K562 (cell line): Measurements from ENCODE around the gene BCKDK. TPM values are rescaled to one million over a fixed set of nuclear protein-coding genes. Genes with fewer than 3 reads are reported as not detected.

ENCODE experiments used
- BHLHE40 ChIP-seq: IDR thresholded peaks from 2 replicates; pipeline ENCODE4 v1.6.1; 2011; ENCODE audit warnings: low read length, improper control_type of control experiment
- CBX1 ChIP-seq: sonication (generic); IDR thresholded peaks from 2 replicates; pipeline ENCODE4 v1.6.1; 2016; ENCODE audit warnings: antibody characterized with exemption, low read depth, mild to moderate bottlenecking
- DIDO1 ChIP-seq: fragments of 450-650 bp; IDR thresholded peaks from 2 replicates; pipeline ENCODE4 v1.6.1; 2016; ENCODE audit warnings: low read depth, missing biosample characterization, missing genetic modification characterization
- E2F3 ChIP-seq: fragments of 250-450 bp; sonication (Bioruptor Pico); IDR thresholded peaks from 2 replicates; pipeline ENCODE4 v1.4.0; 2020; ENCODE audit warnings: mild to moderate bottlenecking
- EP300 ChIP-seq: IDR thresholded peaks from 2 replicates; pipeline ENCODE4 v1.6.1; 2012; ENCODE audit warnings: low read length, improper control_type of control experiment
- HDAC3 ChIP-seq: fragments of 450-650 bp; IDR thresholded peaks from 2 replicates; pipeline ENCODE4 v1.6.1; 2018; ENCODE audit warnings: borderline replicate concordance, mild to moderate bottlenecking, moderate library complexity; ENCODE audit not compliant: partially characterized antibody
- KAT8 ChIP-seq: fragments of 450-650 bp; IDR thresholded peaks from 2 replicates; pipeline ENCODE4 v1.6.1; 2016; ENCODE audit warnings: low read depth, mild to moderate bottlenecking
- NR2C2 ChIP-seq, 2 experiments: fragments of 200-800 bp in 1 of 2; sonication (Bioruptor generic) in 1 of 2; sonication (generic) in 1 of 2; formaldehyde crosslinking in 1 of 2; IDR thresholded peaks; 2 replicates each; pipeline versions ENCODE4 v1.6.1 to v1.8.0; 2016 to 2022; ENCODE audit warnings: mild to moderate bottlenecking in 1 of 2, missing compliant biosample characterization in 1 of 2, missing genetic modification characterization in 1 of 2, missing genetic modification reagents in 1 of 2
- POLR2B ChIP-seq: fragments of 450-650 bp; IDR thresholded peaks from 2 replicates; pipeline ENCODE4 v1.6.1; 2018; ENCODE audit warnings: low read depth; ENCODE audit not compliant: partially characterized antibody
- SAFB2 ChIP-seq: fragments of 200-400 bp; formaldehyde crosslinking; IDR thresholded peaks from 2 replicates; pipeline ENCODE4 v1.6.1; 2018; ENCODE audit warnings: borderline replicate concordance, low read length, low read depth, moderate library complexity; ENCODE audit not compliant: severe bottlenecking
- SIRT6 ChIP-seq: IDR thresholded peaks from one replicate; pipeline ENCODE4 v1.6.1; 2012; ENCODE audit warnings: low read depth, mild to moderate bottlenecking, control low read depth, inconsistent platforms, low read length, moderate library complexity
- STAT5A ChIP-seq: IDR thresholded peaks from 2 replicates; pipeline ENCODE4 v1.6.1; 2012; ENCODE audit warnings: low read length, inconsistent platforms, borderline replicate concordance
- TRIM24 ChIP-seq, 2 experiments: fragments of 450-650 bp; IDR thresholded peaks; 2 replicates each; pipeline ENCODE4 v1.6.1; 2016
- ZKSCAN1 ChIP-seq: fragments of 150-350 bp; IDR thresholded peaks from 2 replicates; pipeline ENCODE4 v1.6.1; 2016; ENCODE audit warnings: low read depth, low read length
- ZNF274 ChIP-seq: IDR thresholded peaks from 2 replicates; pipeline ENCODE4 v1.6.1; 2011; ENCODE audit warnings: low read depth, mild to moderate bottlenecking, low read length, moderate library complexity, borderline replicate concordance
- ZNF561 ChIP-seq: fragments of 450-650 bp; formaldehyde crosslinking; conservative IDR thresholded peaks from 2 replicates; pipeline ENCODE4 v1.4.0; 2020; ENCODE audit warnings: mild to moderate bottlenecking, moderate library complexity
- polyA plus RNA-seq, 8 experiments: library from polyadenylated mRNA; depleted of rRNA in 4 of 8; stranded (reverse) in 5 of 8; unstranded in 3 of 8; fragments of >200 nt; fragmentation: Nextera tagmentation in 2 of 8; fragmentation: Illumina TruSeq in 1 of 8; extraction: Ambion mirVana in 2 of 8; extraction: Trizol in 1 of 8; gene quantifications; 2 replicates each; pipeline versions ENCODE4 v1.2.1 to v1.2.3, GENCODE V29; 2011 to 2014; ENCODE audit warnings: inconsistent platforms in 1 of 8, missing spikeins in 1 of 8
- total RNA-seq, 7 experiments: library from RNA; depleted of rRNA in 6 of 7; stranded (reverse); fragments of >200 nt in 6 of 7; fragmentation: Illumina TruSeq in 2 of 7; extraction: Trizol in 2 of 7; gene quantifications; 2 replicates each; pipeline versions ENCODE4 v1.2.1 to v1.2.3, GENCODE V29; 2011 to 2021; ENCODE audit warnings: low replicate concordance in 1 of 7
- TF ChIP-seq, protein P1 (sequence below): fragments of 250-450 bp; sonication (Bioruptor Pico); IDR thresholded peaks from 2 replicates; pipeline ENCODE4 v1.9.0; 2021; ENCODE audit warnings: mild to moderate bottlenecking, inconsistent platforms
- TF ChIP-seq, protein P2 (sequence below): sonication (generic); formaldehyde crosslinking; IDR thresholded peaks from 2 replicates; pipeline ENCODE4 v1.8.0; 2023; ENCODE audit warnings: missing genetic modification reagents, mild to moderate bottlenecking, borderline replicate concordance

Gene BCKDK
- total and polyA plus RNA-seq, 9 of the 15 experiments (the other 6 are each of a cell fraction or from before 2014, with no cell fraction given), result 0.58 to 34.8 (median 13.1) TPM

DNA sequence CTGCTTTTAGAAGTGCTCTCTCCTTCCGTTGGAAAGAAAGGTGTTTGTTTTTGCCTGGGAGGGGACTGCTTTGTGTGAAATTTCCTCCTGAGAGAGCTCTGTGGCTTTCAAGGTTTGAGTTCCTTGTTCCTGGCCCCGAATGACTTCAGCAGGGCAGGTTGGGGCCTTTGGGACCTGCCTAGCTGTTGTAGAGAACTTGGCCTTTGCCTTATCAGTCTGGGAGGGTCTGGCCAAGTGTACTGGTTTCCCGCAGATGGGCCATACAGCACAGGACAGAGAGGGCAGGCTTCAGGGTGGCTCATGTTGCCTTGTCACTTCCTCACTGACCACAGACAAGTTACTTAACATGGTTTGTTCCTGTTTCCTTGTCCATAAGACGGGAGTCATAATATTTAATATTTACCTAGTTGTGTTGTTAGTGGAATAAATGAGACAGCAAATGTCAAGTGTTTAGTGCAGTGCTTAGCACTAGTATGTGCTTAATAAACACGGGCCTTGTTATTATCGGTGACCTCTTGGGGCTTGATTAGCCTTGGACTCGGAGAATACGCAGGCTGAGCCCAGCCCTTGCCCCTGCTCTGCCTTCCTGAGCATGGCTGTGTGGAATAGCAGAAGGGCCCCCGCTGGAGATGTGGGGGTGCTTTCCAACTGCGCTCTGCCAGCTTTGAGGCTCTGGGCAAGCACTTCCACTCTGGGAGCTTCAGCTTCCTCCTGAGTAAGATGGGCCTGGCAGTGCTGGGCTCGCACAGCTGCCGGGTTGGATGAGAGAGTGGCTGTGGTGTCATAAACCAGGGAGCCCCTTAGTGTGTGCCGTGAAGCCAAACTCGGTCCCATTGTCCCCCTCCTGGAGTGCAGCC, 20.8 kb downstream of the BCKDK start (continued):
- no peak for TF ChIP-seq ZNF274
- TF ChIP-seq, protein P1, sequence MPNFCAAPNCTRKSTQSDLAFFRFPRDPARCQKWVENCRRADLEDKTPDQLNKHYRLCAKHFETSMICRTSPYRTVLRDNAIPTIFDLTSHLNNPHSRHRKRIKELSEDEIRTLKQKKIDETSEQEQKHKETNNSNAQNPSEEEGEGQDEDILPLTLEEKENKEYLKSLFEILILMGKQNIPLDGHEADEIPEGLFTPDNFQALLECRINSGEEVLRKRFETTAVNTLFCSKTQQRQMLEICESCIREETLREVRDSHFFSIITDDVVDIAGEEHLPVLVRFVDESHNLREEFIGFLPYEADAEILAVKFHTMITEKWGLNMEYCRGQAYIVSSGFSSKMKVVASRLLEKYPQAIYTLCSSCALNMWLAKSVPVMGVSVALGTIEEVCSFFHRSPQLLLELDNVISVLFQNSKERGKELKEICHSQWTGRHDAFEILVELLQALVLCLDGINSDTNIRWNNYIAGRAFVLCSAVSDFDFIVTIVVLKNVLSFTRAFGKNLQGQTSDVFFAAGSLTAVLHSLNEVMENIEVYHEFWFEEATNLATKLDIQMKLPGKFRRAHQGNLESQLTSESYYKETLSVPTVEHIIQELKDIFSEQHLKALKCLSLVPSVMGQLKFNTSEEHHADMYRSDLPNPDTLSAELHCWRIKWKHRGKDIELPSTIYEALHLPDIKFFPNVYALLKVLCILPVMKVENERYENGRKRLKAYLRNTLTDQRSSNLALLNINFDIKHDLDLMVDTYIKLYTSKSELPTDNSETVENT (CRISPR knock-in tag), result no peak
- 0 out of 2 replicates have a peak, but pooled peaks have one; percentile 31 for TF ChIP-seq STAT5A
- TF ChIP-seq NR2C2 (CRISPR knock-in tag; IDR thresholded peaks at IDR 0.05), result no peak
- TF ChIP-seq NR2C2 (tag; IDR thresholded peaks at IDR 0.05), result peak; percentile 76
- no peak for TF ChIP-seq DIDO1
- TF ChIP-seq BHLHE40, result peak; percentile 44; the same call in 1 of the 2 replicates
- no peak for TF ChIP-seq KAT8
- no peak for TF ChIP-seq E2F3 (CRISPR knock-in tag)
- TF ChIP-seq SIRT6, result no peak
- no peak; the same call in 1 of the 2 replicates for TF ChIP-seq ZKSCAN1
- no peak for TF ChIP-seq ZNF561
- peak; percentile 32; the same call in 1 of the 2 replicates for TF ChIP-seq CBX1
- TF ChIP-seq TRIM24 (IDR thresholded peaks at IDR 0.05), result 0 out of 4 replicates have a peak, but pooled peaks of 1 of the 2 experiments have one; percentile 15
- no peak for TF ChIP-seq HDAC3
- no peak for TF ChIP-seq POLR2B
- TF ChIP-seq EP300, result peak; percentile 55; the same call in 1 of the 2 replicates
- TF ChIP-seq, protein P2, sequence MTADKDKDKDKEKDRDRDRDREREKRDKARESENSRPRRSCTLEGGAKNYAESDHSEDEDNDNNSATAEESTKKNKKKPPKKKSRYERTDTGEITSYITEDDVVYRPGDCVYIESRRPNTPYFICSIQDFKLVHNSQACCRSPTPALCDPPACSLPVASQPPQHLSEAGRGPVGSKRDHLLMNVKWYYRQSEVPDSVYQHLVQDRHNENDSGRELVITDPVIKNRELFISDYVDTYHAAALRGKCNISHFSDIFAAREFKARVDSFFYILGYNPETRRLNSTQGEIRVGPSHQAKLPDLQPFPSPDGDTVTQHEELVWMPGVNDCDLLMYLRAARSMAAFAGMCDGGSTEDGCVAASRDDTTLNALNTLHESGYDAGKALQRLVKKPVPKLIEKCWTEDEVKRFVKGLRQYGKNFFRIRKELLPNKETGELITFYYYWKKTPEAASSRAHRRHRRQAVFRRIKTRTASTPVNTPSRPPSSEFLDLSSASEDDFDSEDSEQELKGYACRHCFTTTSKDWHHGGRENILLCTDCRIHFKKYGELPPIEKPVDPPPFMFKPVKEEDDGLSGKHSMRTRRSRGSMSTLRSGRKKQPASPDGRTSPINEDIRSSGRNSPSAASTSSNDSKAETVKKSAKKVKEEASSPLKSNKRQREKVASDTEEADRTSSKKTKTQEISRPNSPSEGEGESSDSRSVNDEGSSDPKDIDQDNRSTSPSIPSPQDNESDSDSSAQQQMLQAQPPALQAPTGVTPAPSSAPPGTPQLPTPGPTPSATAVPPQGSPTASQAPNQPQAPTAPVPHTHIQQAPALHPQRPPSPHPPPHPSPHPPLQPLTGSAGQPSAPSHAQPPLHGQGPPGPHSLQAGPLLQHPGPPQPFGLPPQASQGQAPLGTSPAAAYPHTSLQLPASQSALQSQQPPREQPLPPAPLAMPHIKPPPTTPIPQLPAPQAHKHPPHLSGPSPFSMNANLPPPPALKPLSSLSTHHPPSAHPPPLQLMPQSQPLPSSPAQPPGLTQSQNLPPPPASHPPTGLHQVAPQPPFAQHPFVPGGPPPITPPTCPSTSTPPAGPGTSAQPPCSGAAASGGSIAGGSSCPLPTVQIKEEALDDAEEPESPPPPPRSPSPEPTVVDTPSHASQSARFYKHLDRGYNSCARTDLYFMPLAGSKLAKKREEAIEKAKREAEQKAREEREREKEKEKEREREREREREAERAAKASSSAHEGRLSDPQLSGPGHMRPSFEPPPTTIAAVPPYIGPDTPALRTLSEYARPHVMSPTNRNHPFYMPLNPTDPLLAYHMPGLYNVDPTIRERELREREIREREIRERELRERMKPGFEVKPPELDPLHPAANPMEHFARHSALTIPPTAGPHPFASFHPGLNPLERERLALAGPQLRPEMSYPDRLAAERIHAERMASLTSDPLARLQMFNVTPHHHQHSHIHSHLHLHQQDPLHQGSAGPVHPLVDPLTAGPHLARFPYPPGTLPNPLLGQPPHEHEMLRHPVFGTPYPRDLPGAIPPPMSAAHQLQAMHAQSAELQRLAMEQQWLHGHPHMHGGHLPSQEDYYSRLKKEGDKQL (CRISPR knock-in tag), result no peak
- TF ChIP-seq SAFB2, result no peak
